Panc1 (cell line): ENCODE data around the gene PRDM10. TPM values are rescaled to one million over a fixed set of nuclear protein-coding genes. Genes with fewer than 3 reads are reported as not detected.

Experiments used
- ATAC-seq: fragments of 200-7000 bp; cut with Tn5 transposase; 2 replicates; pipeline ENCODE4 v1.9.1; 2020; ENCODE audit warnings: mild to moderate bottlenecking, moderate library complexity
- BruUV-seq: library from RNA; stranded (reverse); fragments of 400-500 nt; replicated peaks from 2 replicates; lab custom pipeline; 2021; lab: Mats Ljungman, UMichigan
- CTCF ChIA-PET: fragments of 300-600 bp; sonication (Branson Sonifier 250); formaldehyde crosslinking; loops from one replicate; lab custom pipeline; 2022; ENCODE audit warnings: antibody characterized with exemption; lab: Charles Lee
- POLR2A ChIA-PET: fragments of 300-600 bp; sonication (Branson Sonifier 250); formaldehyde crosslinking; loops from one replicate; lab custom pipeline; 2022; ENCODE audit warnings: antibody characterized with exemption; lab: Charles Lee
- DNase-seq: peaks from one replicate; pipeline ENCODE4 v3.0.0-alpha.2; 2010; ENCODE audit warnings: low read depth, low spot score
- H3K27ac ChIP-seq: 2 replicates; pipeline ENCODE4 v1.5.1; 2011; ENCODE audit warnings: mild to moderate bottlenecking, low read length, inconsistent platforms
- H3K27me3 ChIP-seq: fragments of 200-500 bp; sonication (Bioruptor generic); 2 replicates; pipeline ENCODE4 v1.6.0; 2014; ENCODE audit warnings: low read length, inconsistent platforms; ENCODE audit not compliant: control insufficient read depth, insufficient read depth
- H3K36me3 ChIP-seq: fragments of 200-500 bp; sonication (Bioruptor generic); 2 replicates; pipeline ENCODE4 v1.5.1; 2014; ENCODE audit warnings: inconsistent platforms, mild to moderate bottlenecking, low read length, moderate library complexity; ENCODE audit not compliant: control insufficient read depth, insufficient read depth
- H3K4me1 ChIP-seq: 2 replicates; pipeline ENCODE4 v1.5.1; 2011; ENCODE audit warnings: inconsistent platforms, mild to moderate bottlenecking, low read length, moderate library complexity; ENCODE audit not compliant: control insufficient read depth, insufficient read depth
- H3K4me3 ChIP-seq, 2 experiments: 2 replicates each; pipeline ENCODE4 v1.5.1; 2011 to 2012; ENCODE audit warnings: low read depth in 2 of 2, low read length in 2 of 2, mild to moderate bottlenecking in 2 of 2, inconsistent platforms in 1 of 2, moderate library complexity in 1 of 2
- H3K9me3 ChIP-seq: fragments of 200-500 bp; sonication (Bioruptor generic); 2 replicates; pipeline ENCODE4 v1.5.1; 2014; ENCODE audit warnings: low read depth, mild to moderate bottlenecking, inconsistent platforms, low read length, moderate library complexity; ENCODE audit not compliant: control insufficient read depth, insufficient read depth
- POLR2AphosphoS5 ChIP-seq: IDR thresholded peaks from 2 replicates; pipeline ENCODE4 v1.6.1; 2012; ENCODE audit warnings: mild to moderate bottlenecking, low read depth, low read length, moderate library complexity
- SIN3A ChIP-seq: IDR thresholded peaks from 2 replicates; pipeline ENCODE4 v1.6.1; 2012; ENCODE audit warnings: low read depth, mild to moderate bottlenecking, low read length, moderate library complexity, borderline replicate concordance; ENCODE audit not compliant: insufficient read depth
- TCF7L2 ChIP-seq: IDR thresholded peaks from 2 replicates; pipeline ENCODE4 v1.6.1; 2011; ENCODE audit warnings: mild to moderate bottlenecking, low read depth, low read length, inconsistent platforms
- in situ Hi-C: cut with HindIII; loops from 2 replicates; pipeline ENCODE4 v1.10.0; 2016; ENCODE audit warnings: low sequenced_read_pairs, low pct_unique_long_range_greater_than_20kb
- intact Hi-C: fragments of 100-400 bp; cut with micrococcal nuclease; formaldehyde crosslinking; loops from one replicate; pipeline ENCODE4 v1.10.0; 2022; ENCODE audit not compliant: unreplicated experiment
- total RNA-seq: library from RNA; stranded (reverse); gene quantifications from one replicate; pipeline ENCODE4 v1.2.1, GENCODE V29; 2021; ENCODE audit not compliant: unreplicated experiment
- TF ChIP-seq, protein P1 (sequence below): fragments of 450-650 bp; IDR thresholded peaks from 2 replicates; pipeline ENCODE4 v1.5.1; 2017; ENCODE audit warnings: mild to moderate bottlenecking
- TF ChIP-seq, protein P2 (sequence below), 2 experiments: IDR thresholded peaks; 2 replicates each; pipeline ENCODE4 v1.6.1; 2011 to 2012; ENCODE audit warnings: low read depth in 2 of 2, control low read depth in 1 of 2, low read length in 1 of 2, mild to moderate bottlenecking in 1 of 2, moderate library complexity in 1 of 2; ENCODE audit not compliant: insufficient read depth in 1 of 2

The PRDM10 gene
- total RNA-seq, 1 experiment from 2014 or later = 12.5 TPM

DNA sequence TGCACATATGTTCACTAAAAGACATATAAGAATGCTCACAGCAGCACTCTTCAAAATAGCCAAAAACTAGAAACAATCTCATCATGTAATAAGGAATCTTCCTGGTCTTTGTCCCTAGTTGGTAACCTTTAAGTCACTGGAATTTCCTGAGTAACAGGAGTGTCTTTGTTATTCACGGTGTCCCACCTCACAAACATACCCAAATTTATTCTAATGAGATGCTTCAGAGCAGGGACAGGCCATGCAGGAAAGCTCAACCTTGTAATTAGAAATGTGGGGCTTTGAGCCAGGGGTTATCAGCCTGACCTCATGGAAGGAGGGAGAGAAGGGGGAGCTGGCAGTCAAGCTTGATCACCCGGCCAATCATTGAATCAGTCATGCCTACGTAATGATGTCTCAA lies 66.9 kb downstream of the PRDM10 start:
- Histone ChIP-seq H3K27me3 (no peaks in the 10 kb centered on the region), H3K9me3 (no peaks in the 10 kb centered on the region), H3K36me3 (no peaks in the 10 kb centered on the region), H3K4me3 (no peak overlapping the region), H3K4me1 (no peaks in the 10 kb centered on the region), H3K27ac (no peak overlapping the region)
- ATAC-seq = no peak
- in situ Hi-C loops = no loop called here
- no TSS peak for BruUV-seq
- intact Hi-C loops = no loop called here
- TF ChIP-seq TCF7L2 = no peak
- TF ChIP-seq, protein P1, sequence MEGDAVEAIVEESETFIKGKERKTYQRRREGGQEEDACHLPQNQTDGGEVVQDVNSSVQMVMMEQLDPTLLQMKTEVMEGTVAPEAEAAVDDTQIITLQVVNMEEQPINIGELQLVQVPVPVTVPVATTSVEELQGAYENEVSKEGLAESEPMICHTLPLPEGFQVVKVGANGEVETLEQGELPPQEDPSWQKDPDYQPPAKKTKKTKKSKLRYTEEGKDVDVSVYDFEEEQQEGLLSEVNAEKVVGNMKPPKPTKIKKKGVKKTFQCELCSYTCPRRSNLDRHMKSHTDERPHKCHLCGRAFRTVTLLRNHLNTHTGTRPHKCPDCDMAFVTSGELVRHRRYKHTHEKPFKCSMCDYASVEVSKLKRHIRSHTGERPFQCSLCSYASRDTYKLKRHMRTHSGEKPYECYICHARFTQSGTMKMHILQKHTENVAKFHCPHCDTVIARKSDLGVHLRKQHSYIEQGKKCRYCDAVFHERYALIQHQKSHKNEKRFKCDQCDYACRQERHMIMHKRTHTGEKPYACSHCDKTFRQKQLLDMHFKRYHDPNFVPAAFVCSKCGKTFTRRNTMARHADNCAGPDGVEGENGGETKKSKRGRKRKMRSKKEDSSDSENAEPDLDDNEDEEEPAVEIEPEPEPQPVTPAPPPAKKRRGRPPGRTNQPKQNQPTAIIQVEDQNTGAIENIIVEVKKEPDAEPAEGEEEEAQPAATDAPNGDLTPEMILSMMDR = no peak
- no peak for TF ChIP-seq POLR2AphosphoS5
- TF ChIP-seq, protein P2, sequence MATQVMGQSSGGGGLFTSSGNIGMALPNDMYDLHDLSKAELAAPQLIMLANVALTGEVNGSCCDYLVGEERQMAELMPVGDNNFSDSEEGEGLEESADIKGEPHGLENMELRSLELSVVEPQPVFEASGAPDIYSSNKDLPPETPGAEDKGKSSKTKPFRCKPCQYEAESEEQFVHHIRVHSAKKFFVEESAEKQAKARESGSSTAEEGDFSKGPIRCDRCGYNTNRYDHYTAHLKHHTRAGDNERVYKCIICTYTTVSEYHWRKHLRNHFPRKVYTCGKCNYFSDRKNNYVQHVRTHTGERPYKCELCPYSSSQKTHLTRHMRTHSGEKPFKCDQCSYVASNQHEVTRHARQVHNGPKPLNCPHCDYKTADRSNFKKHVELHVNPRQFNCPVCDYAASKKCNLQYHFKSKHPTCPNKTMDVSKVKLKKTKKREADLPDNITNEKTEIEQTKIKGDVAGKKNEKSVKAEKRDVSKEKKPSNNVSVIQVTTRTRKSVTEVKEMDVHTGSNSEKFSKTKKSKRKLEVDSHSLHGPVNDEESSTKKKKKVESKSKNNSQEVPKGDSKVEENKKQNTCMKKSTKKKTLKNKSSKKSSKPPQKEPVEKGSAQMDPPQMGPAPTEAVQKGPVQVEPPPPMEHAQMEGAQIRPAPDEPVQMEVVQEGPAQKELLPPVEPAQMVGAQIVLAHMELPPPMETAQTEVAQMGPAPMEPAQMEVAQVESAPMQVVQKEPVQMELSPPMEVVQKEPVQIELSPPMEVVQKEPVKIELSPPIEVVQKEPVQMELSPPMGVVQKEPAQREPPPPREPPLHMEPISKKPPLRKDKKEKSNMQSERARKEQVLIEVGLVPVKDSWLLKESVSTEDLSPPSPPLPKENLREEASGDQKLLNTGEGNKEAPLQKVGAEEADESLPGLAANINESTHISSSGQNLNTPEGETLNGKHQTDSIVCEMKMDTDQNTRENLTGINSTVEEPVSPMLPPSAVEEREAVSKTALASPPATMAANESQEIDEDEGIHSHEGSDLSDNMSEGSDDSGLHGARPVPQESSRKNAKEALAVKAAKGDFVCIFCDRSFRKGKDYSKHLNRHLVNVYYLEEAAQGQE (IDR thresholded peaks at IDR 0.05; ENCODE audit: insufficient read depth in 1 of 2, low read depth in 2 of 2, low read length in 1 of 2) = no peak
- TF ChIP-seq SIN3A = no peak
- ChIA-PET CTCF (no interaction called here), POLR2A (interaction anchor here (0.6 kb wide), 1 partner anchor 255 kb away, joined by 4 read pairs; no protein-coding TSS in a partner anchor)
- no peak for DNase-seq

DNA sequence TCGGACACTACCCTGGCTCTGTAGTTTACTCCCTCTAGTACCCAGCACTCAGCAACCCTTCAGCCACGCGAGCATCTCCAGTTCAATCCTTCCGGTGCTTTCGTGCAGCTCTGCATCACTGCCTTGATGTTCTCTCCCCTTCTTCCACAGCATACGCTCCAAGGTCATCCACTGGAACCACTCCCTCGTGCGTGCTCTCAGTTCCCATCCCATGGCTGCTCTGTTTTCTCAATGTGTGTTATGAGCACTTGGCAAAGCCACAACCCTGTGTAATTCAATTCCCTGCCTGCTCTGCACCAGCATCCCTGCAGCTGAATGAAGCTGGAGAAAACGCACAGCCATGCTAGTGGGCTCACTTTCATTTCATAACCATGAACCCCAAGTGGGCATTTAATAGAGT lies 68.7 kb downstream of the PRDM10 start:
- no peaks in the 10 kb centered on the region for H3K9me3 ChIP-seq
- H3K27me3 ChIP-seq = no peaks in the 10 kb centered on the region
- intact Hi-C loops (no loop called here), in situ Hi-C loops (no loop called here)
- H3K36me3 ChIP-seq = no peaks in the 10 kb centered on the region
- no peak for TF ChIP-seq SIN3A
- no peak for TF ChIP-seq TCF7L2
- TF ChIP-seq, protein P1 = no peak
- no TSS peak for BruUV-seq
- ChIA-PET CTCF (no interaction called here), POLR2A (no interaction called here)
- H3K27ac ChIP-seq = no peak overlapping the region
- ATAC-seq = 0 out of 2 replicates have a peak, but pooled peaks have one; percentile 30
- H3K4me1 ChIP-seq = no peaks in the 10 kb centered on the region
- DNase-seq = no peak
- no peak overlapping the region for H3K4me3 ChIP-seq
